ENCODE results near the gene ADAMTS1. TPM values are rescaled to one million over a fixed set of nuclear protein-coding genes. Genes with fewer than 3 reads are reported as not detected.

ADAMTS1 gene
- total RNA-seq, 1 donor from 2014 or later: 241 TPM

DNA sequence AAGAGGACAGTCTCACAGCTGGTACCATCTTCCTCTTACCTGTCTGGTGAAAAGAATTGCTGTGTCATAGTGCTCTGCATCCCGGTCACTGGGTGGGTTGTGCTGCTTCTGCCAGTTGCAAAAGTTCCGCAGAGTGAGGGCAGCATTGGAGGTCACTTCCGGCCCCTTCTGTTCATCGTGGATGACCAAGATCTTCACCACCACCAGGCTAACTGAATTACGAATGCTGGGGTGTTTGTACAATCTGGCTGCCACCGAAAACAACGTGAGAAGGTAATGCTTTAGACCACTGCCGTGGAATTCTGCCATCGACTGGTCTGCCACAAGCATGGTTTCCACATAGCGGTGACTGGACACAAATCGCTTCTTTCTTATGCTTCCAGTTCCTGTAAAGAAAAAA lies 2.9 kb downstream of the ADAMTS1 start:
- DNase-seq (ENCODE audit: extremely low spot score in 2 of 2): no peak
- no peak for TF ChIP-seq POLR2AphosphoS5 (IDR thresholded peaks at IDR 0.05; ENCODE audit: insufficient read depth in 1 of 2, low read depth in 1 of 2)
- no peak for TF ChIP-seq POLR2A (IDR thresholded peaks at IDR 0.05)
- TF ChIP-seq CTCF (IDR thresholded peaks at IDR 0.05): no peak
- intact Hi-C loops (cut with DNase I): loop anchor here (5.0 kb wide), 2 partner anchors 45 to 70 kb away; no protein-coding TSS in a partner anchor
- Histone ChIP-seq H3K27ac (peak overlapping the region; percentile 97), H3K4me1 (peaks cover 44% of the 10 kb centered on the region), H3K9me3 (no peaks in the 10 kb centered on the region), H3K36me3 (peaks cover 6 to 53% of the 10 kb centered on the region in 2 donors), H3K27me3 (no peaks in the 10 kb centered on the region), H3K4me3 (peak overlapping the region; percentile 69 to 86)

- peak overlapping the region in 1 of 2 donors; percentile 86 for H3K4me3 ChIP-seq
- TF ChIP-seq POLR2A (IDR thresholded peaks at IDR 0.05): no peak
- no peak for TF ChIP-seq POLR2AphosphoS5 (IDR thresholded peaks at IDR 0.05; ENCODE audit: insufficient read depth in 1 of 2, low read depth in 1 of 2)
- TF ChIP-seq CTCF (IDR thresholded peaks at IDR 0.05): no peak
- no peak for DNase-seq (ENCODE audit: extremely low spot score in 2 of 2)
- H3K4me1 ChIP-seq: peaks cover 47% of the 10 kb centered on the region
- intact Hi-C loops (cut with DNase I): loop anchor here (5.0 kb wide), 2 partner anchors 44 to 69 kb away; no protein-coding TSS in a partner anchor
- peaks cover 7 to 64% of the 10 kb centered on the region in 2 donors for H3K36me3 ChIP-seq
- H3K27ac ChIP-seq: peak overlapping the region; percentile 97
- H3K9me3 ChIP-seq: no peaks in the 10 kb centered on the region
- no peaks in the 10 kb centered on the region for H3K27me3 ChIP-seq
Measured at GRCh38 chr21:26840912-26841311, 4.3 kb downstream of the ADAMTS1 start.

DNA sequence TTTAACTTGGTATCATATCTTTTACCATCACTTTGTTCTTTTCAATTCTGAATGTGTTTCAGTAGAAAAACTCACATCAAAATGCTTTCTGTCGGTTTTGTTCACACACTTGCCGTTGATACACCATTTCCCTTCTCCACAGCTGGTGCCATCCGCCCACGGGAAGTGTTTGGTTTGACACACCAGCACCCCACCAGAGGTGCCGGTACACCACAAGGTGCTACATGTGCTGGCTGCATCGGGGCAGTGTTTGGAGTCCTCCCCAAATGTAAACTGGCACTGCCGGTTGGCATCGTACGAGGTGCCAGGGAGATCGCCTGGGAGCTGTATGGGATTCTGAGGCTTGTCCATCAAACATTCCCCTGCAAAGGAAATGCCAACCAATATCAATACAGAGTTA lies 5.0 kb downstream of the ADAMTS1 start:
- DNase-seq (ENCODE audit: extremely low spot score in 2 of 2): no peak
- Histone ChIP-seq H3K27me3 (no peaks in the 10 kb centered on the region), H3K4me3 (peak overlapping the region in 1 of 2 donors; percentile 11), H3K27ac (peak overlapping the region; percentile 97), H3K4me1 (peaks cover 47% of the 10 kb centered on the region), H3K36me3 (peaks cover 7 to 64% of the 10 kb centered on the region in 2 donors), H3K9me3 (no peaks in the 10 kb centered on the region)
- TF ChIP-seq CTCF (IDR thresholded peaks at IDR 0.05) (no peak), POLR2AphosphoS5 (IDR thresholded peaks at IDR 0.05; ENCODE audit: insufficient read depth in 1 of 2, low read depth in 1 of 2) (no peak), POLR2A (IDR thresholded peaks at IDR 0.05) (no peak)
- intact Hi-C loops (cut with DNase I): loop anchor here (5.0 kb wide), 2 partner anchors 43 to 68 kb away; no protein-coding TSS in a partner anchor

DNA sequence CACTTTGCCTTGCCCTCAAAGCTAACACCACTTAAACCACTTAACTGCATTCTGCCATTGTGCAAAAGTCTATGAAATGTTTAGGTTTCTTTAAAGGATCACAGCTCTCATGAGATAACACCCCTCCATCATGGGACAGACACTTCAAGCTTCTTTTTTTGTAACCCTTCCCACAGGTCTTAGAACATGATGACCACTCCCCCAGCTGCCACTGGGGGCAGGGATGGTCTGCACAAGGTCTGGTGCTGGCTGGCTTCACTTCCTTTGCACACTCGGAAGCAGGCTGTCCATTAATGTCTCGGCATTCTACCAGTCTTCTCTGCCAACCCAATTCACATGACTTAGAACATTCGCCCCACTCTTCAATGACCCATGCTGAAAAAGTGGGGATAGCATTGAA lies 7.7 kb downstream of the ADAMTS1 start:
- intact Hi-C loops (cut with DNase I): no loop called here
- Histone ChIP-seq H3K27me3 (no peaks in the 10 kb centered on the region), H3K27ac (no peak overlapping the region), H3K36me3 (peaks cover 7 to 64% of the 10 kb centered on the region in 2 donors), H3K9me3 (no peaks in the 10 kb centered on the region), H3K4me1 (peaks cover 46% of the 10 kb centered on the region), H3K4me3 (no peak overlapping the region)
- DNase-seq (ENCODE audit: extremely low spot score in 2 of 2): no peak
- no peak for TF ChIP-seq POLR2A (IDR thresholded peaks at IDR 0.05)
- TF ChIP-seq POLR2AphosphoS5 (IDR thresholded peaks at IDR 0.05; ENCODE audit: insufficient read depth in 1 of 2, low read depth in 1 of 2): no peak
- no peak for TF ChIP-seq CTCF (IDR thresholded peaks at IDR 0.05)

GRCh38 chr21:26836528-26836927 lies 8.7 kb downstream of the ADAMTS1 start:
- H3K36me3 ChIP-seq: peaks cover 7 to 53% of the 10 kb centered on the region in 2 donors
- H3K27ac ChIP-seq: no peak overlapping the region
- intact Hi-C loops (cut with DNase I): no loop called here

More at GRCh38 chr21:26836528-26836927, 8.7 kb downstream of the ADAMTS1 start:
- Histone ChIP-seq H3K4me3 (no peak overlapping the region), H3K27me3 (no peaks in the 10 kb centered on the region), H3K9me3 (no peaks in the 10 kb centered on the region), H3K4me1 (peaks cover 36% of the 10 kb centered on the region)
- DNase-seq (ENCODE audit: extremely low spot score in 2 of 2): no peak
- no peak for TF ChIP-seq POLR2A (IDR thresholded peaks at IDR 0.05)
- no peak for TF ChIP-seq POLR2AphosphoS5 (IDR thresholded peaks at IDR 0.05; ENCODE audit: insufficient read depth in 1 of 2, low read depth in 1 of 2)
- TF ChIP-seq CTCF (IDR thresholded peaks at IDR 0.05): no peak

Data from vagina (tissue), 2 donors.